ENCODE data around the gene LPP. TPM values are rescaled to one million over a fixed set of nuclear protein-coding genes. Genes with fewer than 3 reads are reported as not detected.

The LPP gene
- total and polyA plus RNA-seq, 10 of the 15 experiments (the other 5 are each of a cell fraction or from before 2014, with no cell fraction given): under 0.01 to 0.62 (median 0.03) TPM

GRCh38 chr3:188184160-188184559 lies 30.2 kb downstream of the LPP start:
- H3K27me3 ChIP-seq (replicated peaks in 1 of 2; ENCODE audit: control insufficient read depth in 2 of 2, insufficient read depth in 2 of 2, low read length in 1 of 2): peaks cover 0 to 3% of the 10 kb centered on the region in 2 experiments; a peak in 2 of 4 replicates
- no peak overlapping the region for H3K4me2 ChIP-seq (ENCODE audit: control insufficient read depth, insufficient read depth)
- BruUV-seq (replicated peaks): no TSS peak
- ChIA-PET RAD21 (ENCODE audit: unreplicated experiment) (no interaction called here), POLR2A (no interaction called here), CTCF (interaction anchor here (2.0 kb wide), 1 partner anchor 443 kb away, joined by 7 read pairs; no protein-coding TSS in a partner anchor), SMC1A (ENCODE audit: uncharacterized antibody, unreplicated experiment) (no interaction called here)
- no peaks in the 10 kb centered on the region for H3K9me3 ChIP-seq (replicated peaks; ENCODE audit: control insufficient read depth, insufficient read depth, low read length)
- intact Hi-C loops (cut with micrococcal nuclease; ENCODE audit: unreplicated experiment) (no loop called here), in situ Hi-C loops (cut with MboI) (no loop called here)
- no peak overlapping the region for H3K4me3 ChIP-seq
- DNase-seq (ENCODE audit: low read depth, low spot score) (no peak), ATAC-seq (no peak), FAIRE-seq (no peak)
- WGBS (ENCODE audit: insufficient coverage, insufficient replicate concordance, low lambda C conversion rate, missing lambda C conversion rate): 46% methylated on average over 3 of the region's 3 CpGs
- H2AFZ ChIP-seq (ENCODE audit: control insufficient read depth, low read depth, low read length): no peak overlapping the region
- H4K20me1 ChIP-seq (ENCODE audit: control insufficient read depth, insufficient read depth): no peaks in the 10 kb centered on the region; the same call in none of the 2 replicates
- no peak overlapping the region for H3K27ac ChIP-seq (ENCODE audit: control insufficient read depth, insufficient read depth)
- no peak overlapping the region for H3K9ac ChIP-seq (ENCODE audit: control insufficient read depth, insufficient read depth, low read length)
- no peaks in the 10 kb centered on the region for H3K4me1 ChIP-seq (ENCODE audit: control insufficient read depth, insufficient read depth, low read length)
- H3K36me3 ChIP-seq (ENCODE audit: control insufficient read depth in 2 of 2, insufficient read depth in 2 of 2, low read length in 1 of 2): no peaks in the 10 kb centered on the region
- no peaks in the 10 kb centered on the region for H3K79me2 ChIP-seq (ENCODE audit: control insufficient read depth, insufficient read depth, low read length)
- TF ChIP-seq ZBTB33 (IDR thresholded peaks at IDR 0.05) (no peak), KAT2A (conservative IDR thresholded peaks at IDR 0.05; ENCODE audit: control insufficient read depth, low read depth, low read length) (no peak), SP1 (IDR thresholded peaks at IDR 0.05; ENCODE audit: low read depth, low read length) (no peak), SMAD5 (IDR thresholded peaks at IDR 0.05; ENCODE audit: low read depth) (no peak), MXI1 (IDR thresholded peaks at IDR 0.05; ENCODE audit: low read depth, low read length) (no peak), RAD51 (IDR thresholded peaks at IDR 0.05) (no peak), ZNF687 (IDR thresholded peaks at IDR 0.05) (no peak), MTA3 (IDR thresholded peaks at IDR 0.05; ENCODE audit: borderline replicate concordance, low read length) (no peak), IKZF1 (conservative IDR thresholded peaks at IDR 0.05) (no peak)
- TF ChIP-seq, protein P1, sequence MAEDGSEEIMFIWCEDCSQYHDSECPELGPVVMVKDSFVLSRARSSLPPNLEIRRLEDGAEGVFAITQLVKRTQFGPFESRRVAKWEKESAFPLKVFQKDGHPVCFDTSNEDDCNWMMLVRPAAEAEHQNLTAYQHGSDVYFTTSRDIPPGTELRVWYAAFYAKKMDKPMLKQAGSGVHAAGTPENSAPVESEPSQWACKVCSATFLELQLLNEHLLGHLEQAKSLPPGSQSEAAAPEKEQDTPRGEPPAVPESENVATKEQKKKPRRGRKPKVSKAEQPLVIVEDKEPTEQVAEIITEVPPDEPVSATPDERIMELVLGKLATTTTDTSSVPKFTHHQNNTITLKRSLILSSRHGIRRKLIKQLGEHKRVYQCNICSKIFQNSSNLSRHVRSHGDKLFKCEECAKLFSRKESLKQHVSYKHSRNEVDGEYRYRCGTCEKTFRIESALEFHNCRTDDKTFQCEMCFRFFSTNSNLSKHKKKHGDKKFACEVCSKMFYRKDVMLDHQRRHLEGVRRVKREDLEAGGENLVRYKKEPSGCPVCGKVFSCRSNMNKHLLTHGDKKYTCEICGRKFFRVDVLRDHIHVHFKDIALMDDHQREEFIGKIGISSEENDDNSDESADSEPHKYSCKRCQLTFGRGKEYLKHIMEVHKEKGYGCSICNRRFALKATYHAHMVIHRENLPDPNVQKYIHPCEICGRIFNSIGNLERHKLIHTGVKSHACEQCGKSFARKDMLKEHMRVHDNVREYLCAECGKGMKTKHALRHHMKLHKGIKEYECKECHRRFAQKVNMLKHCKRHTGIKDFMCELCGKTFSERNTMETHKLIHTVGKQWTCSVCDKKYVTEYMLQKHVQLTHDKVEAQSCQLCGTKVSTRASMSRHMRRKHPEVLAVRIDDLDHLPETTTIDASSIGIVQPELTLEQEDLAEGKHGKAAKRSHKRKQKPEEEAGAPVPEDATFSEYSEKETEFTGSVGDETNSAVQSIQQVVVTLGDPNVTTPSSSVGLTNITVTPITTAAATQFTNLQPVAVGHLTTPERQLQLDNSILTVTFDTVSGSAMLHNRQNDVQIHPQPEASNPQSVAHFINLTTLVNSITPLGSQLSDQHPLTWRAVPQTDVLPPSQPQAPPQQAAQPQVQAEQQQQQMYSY (CRISPR knock-in tag; IDR thresholded peaks at IDR 0.05): no peak
- TF ChIP-seq, protein P2, sequence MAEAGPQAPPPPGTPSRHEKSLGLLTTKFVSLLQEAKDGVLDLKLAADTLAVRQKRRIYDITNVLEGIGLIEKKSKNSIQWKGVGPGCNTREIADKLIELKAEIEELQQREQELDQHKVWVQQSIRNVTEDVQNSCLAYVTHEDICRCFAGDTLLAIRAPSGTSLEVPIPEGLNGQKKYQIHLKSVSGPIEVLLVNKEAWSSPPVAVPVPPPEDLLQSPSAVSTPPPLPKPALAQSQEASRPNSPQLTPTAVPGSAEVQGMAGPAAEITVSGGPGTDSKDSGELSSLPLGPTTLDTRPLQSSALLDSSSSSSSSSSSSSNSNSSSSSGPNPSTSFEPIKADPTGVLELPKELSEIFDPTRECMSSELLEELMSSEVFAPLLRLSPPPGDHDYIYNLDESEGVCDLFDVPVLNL (IDR thresholded peaks at IDR 0.05; ENCODE audit: low read depth, low read length): no peak

Measured in GM12878 (cell line).